NCI-H526 (cell line): Measurements from ENCODE around the gene MMP24.
"Not testable (repeated sequence)": the region's sequence is repeated elsewhere in the genome, so short reads cannot be mapped to it uniquely, and the experiment has no call there.

ENCODE experiments used
- DNase-seq, 2 experiments: peaks; one replicate each; lab custom pipeline; 2025; lab: John Stamatoyannopoulos, UW

Gene MMP24

DNA sequence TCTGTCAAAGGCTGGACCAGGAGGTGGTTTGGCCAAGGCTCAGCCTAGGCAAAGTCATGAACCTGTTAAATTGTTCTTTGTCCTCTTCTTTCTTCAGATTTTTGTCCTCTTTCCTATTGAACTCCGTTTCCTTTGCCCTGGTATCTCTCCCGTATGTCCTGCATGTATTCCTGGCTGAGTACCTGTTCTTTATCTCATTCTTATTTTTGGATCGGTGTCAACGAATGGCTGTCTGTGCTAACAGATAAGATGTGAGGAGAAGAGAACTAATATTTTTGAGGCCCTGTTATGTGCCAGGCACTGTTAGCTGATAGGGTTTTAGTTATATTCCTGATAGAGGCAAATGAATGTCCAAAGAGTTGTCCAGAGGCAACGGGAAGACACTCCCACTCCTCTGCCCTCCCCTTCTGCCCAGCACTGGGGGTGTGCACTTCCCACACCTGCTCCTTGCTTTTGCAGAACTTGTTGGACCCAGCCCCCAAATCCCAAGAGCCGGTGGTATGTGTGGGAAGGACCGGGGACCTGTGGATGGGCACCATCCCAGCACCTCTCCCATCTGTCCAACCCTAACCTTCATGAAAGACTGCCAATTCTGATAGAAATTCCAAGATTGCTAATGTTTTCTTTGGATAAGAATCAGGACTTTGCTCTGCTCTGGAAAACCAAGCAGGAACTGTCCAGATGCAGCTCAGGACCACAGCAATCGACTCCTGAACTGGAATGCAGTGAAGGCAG lies 30.9 kb downstream of the MMP24 start:
- no peak for DNase-seq

DNA sequence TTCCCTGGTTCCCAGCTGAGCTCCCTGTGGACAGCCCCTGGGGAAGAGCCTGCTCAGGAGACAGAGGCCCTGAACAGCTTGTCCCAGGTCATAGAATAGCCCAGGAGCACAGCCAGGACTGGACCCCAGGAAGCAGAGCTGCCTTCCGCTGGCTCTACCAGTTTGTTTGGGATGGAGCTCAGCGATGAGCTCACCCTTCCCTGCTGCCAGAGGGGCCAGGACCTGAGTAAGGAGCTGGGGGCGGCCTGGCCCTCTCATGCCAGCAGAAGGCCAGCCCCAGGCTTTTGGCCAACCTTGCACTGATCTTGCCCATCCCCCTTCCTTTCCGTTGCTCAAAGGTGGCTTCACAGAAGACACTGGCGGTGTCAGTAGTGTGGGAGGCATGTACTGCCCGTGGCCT lies 33.9 kb downstream of the MMP24 start:
- DNase-seq = no peak

DNA sequence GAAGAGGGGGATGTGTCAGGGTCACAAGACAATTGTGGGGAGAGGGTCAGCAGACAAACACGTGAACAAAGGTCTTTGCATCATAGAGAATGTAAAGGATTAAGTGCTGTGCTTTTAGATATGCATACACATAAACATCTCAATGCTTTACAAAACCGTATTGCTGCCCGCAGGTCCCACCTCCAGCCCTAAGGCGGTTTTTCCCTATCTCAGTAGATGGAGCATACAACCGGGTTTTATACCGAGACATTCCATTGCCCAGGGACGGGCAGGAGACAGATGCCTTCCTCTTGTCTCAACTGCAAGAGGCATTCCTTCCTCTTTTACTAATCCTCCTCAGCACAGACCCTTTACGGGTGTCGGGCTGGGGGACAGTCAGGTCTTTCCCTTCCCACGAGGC lies 35.8 kb downstream of the MMP24 start:
- not testable (repeated sequence) for DNase-seq

DNA sequence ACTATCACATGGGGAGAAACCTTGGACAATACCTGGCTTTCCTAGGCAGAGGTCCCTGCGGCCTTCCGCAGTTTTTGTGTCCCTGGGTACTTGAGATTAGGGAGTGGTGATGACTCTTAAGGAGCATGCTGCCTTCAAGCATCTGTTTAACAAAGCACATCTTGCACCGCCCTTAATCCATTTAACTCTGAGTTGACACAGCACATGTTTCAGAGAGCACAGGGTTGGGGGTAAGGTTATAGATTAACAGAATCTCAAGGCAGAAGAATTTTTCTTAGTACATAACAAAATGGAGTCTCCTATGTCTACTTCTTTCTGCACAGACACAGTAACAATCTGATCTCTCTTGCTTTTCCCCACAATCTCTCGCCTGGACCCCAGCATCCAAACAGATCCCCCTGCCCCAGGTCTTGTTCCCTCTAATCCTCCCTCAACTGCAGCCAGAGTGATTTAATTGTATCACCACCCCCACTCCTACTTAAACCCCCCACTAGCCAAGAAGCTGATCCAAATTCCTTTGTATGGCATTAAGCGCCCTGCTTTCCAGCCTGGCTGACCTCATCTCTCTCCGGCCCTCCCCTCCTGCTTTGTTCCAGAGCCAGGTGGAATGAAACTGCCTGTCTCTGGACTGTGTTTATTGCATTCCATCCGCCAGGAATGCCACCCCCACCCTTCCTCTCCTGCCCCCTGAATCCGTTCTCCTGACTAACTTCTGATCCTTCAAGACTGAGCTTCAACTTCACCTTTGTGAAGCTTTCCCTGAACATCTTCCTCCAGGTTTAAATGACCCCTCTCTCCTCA lies 36.4 kb downstream of the MMP24 start:
- DNase-seq = not testable (repeated sequence)

DNA sequence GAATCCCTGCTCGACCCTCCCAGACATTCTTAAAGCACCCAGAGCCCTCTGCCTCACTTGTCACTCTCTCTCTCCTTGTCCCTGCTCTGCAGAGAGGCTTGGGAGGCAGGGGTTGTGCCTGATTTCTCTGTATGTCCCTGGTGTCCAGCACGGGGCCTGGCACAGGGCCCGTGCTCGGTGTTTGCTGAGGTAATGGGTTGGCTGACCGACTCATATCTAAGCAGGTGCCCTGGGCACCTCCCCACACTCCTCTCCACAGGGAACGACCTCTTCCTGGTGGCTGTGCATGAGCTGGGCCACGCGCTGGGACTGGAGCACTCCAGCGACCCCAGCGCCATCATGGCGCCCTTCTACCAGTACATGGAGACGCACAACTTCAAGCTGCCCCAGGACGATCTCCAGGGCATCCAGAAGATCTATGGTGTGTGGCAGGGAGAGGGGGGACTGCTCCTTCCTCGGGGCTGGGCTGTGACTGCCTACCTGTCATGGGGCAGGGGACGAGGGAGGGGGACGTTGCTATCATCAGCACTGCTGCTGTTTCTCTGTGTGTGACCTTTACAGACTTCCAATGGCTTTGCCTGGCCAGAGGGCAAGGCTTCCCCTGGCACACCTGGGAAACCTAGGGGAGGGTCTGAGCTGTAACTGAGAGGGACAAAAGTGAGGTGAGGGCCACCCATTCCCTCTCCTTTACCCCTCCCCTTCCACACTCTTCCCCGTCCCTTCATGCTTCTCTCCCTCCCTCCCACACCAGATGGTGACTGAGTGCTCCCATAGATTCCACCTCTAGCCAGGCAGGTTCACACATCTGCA lies 37.2 kb downstream of the MMP24 start:
- DNase-seq = no peak

DNA sequence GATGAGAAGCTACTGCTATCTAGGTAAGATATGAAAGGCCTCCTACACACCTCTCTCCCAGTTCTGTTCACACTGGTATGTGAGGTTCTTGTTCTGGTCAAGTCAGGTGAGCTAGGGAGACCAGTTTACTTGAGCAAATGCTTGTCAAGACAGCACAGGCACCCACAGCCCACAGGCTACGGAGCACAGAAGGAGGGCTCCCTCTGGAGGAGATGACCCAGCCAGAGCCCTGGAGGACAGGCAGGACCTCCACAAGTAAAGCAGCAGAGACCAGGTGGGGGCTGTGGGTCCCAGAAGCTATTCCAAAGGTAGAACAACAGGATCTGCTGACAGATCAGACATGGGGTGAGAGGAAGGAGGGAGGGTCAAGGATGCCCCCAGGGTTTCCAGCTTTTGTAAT lies 38.3 kb downstream of the MMP24 start:
- peak in 1 of 2 experiments; percentile 10 for DNase-seq

DNA sequence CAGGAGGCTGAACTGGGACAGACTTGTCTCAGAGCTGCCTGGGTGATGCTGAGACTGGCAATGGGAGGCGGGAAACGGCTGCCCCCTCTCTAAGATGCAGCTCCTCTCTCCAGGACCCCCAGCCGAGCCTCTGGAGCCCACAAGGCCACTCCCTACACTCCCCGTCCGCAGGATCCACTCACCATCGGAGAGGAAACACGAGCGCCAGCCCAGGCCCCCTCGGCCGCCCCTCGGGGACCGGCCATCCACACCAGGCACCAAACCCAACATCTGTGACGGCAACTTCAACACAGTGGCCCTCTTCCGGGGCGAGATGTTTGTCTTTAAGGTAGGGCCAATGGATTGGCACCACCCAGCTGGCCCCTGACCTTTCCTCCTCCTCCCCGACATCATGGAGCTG lies 40.6 kb downstream of the MMP24 start:
- no peak for DNase-seq

DNA sequence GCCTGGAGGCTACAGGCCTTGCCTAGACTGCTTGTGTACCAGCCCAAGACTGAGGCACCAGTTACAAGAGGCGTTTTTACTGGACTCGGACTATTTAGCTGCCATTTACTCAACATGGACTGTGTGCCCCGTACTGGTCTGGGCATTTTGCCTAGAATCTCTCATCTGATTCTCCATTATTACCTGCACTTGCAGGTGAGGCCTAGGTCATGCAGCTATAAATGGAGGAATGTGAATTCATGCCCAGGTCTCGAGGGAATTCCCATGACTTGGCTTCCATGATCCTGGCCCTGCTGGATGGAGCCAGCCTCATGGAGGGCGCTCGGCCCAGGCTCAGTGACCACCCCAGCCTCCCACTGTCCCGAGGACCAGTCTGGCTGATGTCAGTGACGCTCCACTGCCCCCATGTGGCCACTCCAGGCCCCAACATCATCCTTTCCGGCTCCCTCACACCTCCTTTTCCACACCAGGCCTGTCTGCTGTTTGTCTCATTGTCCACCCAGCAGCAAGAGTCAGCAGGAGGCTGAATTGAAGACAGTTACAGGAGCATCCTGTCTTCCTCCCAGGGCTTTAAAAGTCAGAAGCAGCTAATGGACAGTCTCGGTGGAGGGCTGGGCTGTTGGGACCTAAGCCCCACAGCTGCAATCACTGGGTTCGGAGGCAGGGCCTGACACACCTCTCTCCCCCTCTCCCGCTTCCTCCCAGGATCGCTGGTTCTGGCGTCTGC lies 42.7 kb downstream of the MMP24 start:
- peak; percentile 36 to 79 for DNase-seq

DNA sequence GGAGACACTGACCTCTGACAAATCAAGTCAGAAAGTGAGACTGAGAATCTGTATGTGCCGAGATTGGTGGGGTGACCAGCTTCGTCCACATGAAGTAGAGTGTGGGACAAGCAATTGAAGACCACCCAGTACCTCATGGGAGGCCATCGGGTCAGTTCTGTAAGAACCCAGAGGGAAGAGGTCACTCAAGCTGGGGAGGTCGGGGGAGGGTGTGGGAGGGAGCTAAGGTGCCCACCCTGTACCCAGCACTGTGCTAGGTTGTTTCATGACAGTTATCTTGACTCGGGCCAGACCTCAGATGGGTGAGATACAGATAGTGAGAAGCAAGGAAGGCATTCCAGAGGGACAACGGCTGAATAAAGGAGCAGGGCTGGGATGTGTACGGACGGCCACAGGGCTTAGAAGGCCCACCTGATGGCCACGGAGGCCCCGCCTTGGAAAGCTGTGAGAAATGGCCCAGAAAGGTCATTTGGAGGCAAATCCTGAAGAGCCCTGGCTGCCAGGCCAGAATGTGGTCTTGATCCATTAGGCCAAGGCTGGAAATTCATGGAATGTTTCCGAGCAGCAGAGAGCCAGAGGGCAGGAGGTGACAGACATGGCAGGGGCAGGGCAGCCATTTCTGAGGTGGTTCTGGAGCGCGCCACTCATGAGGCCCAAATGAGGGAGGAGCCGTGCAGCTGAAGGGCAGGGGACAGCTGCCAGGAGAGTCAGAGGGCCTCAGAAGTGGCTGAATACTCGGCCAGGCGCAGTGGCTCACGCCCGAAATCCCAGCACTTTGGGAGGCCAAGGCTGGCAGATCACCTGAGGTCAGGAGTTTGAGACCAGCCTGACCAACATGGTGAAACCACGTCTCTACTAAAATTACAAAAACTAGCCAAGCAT lies 43.8 kb downstream of the MMP24 start:
- DNase-seq = no peak

DNA sequence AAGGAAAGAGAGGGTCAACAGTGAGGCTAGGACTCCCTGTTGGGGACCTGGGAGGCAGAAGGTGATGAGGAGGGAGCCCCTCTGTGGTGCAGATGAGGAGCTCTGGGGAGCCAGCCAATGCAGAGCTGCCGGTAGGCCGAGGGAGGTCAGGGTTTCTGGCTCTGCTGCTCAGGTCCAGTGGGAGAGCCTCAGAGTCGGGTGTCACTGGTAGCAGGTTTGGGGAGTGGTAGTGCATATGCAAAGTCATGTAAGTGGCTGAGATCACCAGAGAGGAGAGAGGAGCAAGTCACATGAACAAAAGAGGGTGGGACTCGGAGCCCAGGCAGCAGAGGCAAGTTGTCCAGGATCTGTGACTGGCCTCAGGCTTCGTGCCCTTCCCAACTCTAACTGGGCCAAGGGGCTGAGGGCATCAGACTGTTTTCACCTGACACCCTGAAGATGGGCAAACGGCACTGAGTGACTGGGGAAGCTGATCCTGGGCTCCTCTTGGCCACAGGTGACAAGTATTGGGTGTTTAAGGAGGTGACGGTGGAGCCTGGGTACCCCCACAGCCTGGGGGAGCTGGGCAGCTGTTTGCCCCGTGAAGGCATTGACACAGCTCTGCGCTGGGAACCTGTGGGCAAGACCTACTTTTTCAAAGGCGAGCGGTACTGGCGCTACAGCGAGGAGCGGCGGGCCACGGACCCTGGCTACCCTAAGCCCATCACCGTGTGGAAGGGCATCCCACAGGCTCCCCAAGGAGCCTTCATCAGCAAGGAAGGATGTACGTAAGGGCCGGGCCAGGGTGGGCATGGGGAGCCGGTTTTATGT lies 44.8 kb downstream of the MMP24 start:
- peak; percentile 52 to 76 for DNase-seq

DNA sequence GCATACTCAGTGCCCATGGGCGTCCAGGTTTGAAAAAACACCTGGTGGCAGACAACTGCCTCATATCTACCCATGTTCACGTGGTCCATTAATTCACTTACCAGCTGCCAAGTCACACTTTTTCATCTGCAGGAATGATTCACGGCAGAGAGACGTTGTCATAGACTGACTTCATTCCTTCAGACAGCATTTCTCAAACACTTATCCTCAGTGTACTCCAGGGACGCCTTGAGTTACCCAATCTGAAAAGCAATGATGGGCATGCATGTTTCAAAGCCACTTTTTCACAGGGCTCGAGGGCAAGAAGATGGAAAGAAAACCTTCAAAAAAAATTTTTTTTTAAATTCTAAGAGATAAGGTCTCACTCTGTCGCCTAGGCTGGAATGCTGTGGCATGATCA lies 45.4 kb downstream of the MMP24 start:
- DNase-seq = no peak

DNA sequence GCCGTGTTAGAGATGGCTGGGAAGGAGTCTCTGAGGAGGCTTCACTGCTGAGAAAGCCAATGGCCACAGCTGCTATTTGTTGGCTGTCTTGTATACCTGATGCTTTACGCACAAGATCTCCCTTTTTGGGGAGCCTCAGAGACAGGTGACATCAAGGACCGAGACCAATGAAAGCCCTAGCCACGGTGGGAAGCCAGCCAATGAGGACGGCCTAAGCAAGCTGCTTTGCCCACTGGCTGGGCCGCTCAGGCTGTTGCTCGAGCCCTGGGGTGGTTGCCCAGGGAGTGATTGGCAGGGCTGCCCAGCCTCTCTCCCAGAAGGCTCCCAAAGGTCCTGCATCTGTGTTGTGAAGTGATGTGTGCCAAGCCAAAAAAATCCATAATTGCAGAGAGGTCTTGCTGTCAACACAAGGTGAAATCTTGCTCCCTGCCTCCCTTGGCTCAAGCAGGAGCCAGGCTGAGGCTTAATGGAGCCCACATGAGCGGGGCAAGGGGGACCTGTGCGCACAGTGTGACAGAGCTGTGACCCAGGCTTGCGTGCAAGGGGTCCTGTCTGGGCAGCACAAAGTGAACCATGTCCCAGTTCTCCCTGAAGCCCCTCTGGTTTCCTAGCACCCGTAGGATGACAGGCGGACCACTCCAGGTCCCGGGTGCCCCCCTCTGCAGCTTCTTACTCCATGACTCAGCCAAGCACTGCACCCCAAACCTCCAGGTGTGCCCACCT lies 47.1 kb downstream of the MMP24 start:
- DNase-seq = peak; percentile 44 to 75

DNA sequence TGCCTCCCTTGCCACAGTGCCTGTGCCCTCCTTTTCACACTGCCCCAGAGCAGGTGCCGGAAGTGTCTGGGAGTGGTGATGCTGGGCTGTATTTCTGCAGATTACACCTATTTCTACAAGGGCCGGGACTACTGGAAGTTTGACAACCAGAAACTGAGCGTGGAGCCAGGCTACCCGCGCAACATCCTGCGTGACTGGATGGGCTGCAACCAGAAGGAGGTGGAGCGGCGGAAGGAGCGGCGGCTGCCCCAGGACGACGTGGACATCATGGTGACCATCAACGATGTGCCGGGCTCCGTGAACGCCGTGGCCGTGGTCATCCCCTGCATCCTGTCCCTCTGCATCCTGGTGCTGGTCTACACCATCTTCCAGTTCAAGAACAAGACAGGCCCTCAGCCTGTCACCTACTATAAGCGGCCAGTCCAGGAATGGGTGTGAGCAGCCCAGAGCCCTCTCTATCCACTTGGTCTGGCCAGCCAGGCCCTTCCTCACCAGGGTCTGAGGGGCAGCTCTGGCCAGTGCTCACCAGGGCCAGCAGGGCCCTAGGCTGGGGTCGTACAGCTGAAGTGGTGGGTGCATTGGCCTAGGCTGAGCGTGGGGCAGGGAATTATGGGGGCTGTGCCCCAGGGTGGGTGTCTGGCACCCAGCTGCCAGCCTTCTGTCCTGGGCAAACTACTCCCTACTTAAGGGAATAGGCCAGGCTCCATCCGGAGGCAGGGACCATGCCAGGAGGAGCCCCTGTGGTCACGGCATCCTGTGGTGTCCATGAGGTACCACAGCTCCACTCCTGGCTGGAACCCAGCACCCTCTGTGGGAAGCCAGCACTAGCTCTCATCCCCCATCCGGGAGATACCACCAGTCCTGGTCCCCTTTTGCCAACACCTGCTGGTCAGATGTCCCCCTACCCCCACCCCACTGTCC lies 47.9 kb downstream of the MMP24 start:
- DNase-seq = no peak

DNA sequence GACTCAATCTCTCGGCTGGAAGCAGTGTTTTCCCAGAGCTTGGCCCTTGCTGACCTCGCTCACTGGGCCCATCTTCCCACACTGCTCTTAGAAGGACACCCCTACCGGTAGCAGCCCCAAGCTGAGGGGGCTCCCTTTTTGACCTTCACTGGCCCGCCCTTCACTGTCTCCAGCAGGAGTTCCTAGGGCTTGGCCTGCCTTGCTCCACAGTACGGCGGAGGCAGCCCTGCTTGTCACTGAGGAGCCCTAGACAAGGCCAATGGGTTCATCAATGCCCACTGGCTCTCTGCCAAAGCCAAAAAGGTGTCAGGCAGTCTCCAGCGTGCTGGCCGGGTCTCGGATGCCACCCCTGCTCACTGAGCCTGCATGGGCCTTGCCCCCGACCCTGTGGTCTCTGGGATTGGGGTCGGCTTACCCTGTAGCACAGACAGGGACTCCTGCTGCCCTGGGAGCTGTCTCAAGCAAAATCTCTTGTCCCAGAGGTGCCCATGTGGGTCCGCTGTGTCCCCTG lies 49.3 kb downstream of the MMP24 start:
- no peak for DNase-seq

DNA sequence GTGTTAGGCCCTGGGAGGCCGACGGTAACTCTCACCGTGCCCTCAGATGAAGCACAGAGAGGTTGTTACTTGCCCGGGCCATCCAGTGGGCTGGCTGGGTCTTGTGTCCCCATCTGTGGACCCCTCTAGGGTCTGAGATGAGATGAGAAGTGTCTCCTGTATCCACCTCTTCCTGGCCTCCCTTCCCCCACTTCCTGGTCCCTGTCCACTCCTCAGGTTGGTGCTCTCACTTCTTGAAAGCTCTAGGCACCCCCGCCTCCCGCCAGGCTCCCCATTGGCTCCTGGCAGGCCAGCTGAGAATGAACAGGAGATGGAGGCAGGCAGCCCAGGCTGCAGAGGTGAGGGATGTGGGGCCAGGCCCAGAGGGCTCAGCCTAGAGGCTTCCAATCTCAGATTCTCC lies 49.9 kb downstream of the MMP24 start:
- no peak for DNase-seq

DNA sequence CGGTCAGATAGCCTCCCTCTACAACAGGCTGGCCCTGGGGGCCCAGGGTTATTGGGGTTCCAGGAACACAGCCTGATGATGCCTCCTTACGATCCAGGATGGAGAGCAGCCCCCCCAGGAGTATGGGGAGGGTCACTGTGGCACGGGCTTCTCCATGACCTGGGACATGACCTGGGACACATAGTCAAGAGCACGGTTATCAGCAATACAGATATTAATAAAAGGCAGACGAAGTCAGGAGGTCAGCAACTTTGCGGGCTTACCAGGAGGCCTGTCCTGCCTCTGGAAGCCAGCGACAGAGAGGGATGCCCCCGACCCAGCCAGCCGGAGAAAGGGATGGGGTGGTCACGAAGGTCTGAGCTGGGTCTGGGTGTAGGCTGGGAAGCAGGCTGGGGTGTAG lies 50.6 kb downstream of the MMP24 start:
- DNase-seq = no peak

DNA sequence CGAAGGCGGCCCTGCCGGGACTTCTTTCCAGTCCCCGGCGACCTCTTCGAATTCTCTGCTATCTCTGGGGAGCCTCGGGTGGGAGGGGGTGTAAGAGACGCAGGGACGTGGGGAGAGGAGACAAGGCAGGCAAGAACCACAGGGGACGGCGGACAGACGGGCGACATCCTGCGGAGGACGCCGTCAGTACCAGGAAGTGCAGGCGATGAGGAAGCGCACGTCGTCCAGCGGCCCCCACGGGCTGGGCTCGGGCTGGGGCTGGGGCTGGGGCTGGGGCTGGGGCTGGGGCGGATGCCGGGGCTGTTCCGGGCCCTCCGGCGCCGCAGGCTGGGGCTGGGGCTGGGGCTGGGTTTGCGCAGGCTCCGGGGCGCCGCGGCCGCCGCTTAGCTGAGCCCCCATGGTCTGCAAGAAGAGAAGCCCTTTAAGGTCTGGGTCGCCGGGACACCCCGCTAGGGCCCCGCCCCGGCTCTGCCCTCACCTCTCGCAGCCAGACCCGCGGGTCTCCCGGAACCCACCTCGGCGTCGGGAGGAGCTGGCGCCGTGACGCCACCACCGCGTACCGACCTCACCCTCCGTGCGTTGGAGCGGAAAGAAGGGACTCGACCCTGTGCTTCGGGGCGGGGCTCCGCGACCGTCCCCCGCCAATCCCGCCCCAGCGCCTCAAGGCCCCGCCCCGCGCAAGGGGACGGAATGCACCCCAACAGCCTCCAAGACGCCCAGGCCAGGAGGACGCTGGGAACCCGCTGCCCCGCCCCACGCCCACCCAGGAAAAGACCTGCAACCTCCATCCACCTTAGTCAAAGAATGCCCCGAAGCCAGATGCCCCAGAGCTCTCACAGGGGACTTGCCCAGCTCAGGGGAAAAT lies 51.3 kb downstream of the MMP24 start, which contains the start of gene MMP24OS:
TSS of gene MMP24OS (minus strand) at position 592 of the 865 bp plus-strand sequence. CDS start at position 399, 193 bp downstream.
- DNase-seq = peak; percentile 80 to 95
